ENCODE measurements around the gene SMARCA5.

The SMARCA5 gene

GRCh38 chr4:143585548-143585947, 72.0 kb downstream of the SMARCA5 start:
- H3K36me3 Mint-ChIP-seq (ENCODE audit: low read depth): peaks cover 10% of the 10 kb centered on the region
- H3K27ac Mint-ChIP-seq: no peak overlapping the region
- no peak for TF ChIP-seq CTCF (IDR thresholded peaks at IDR 0.05; ENCODE audit: unreplicated experiment in 3 of 3)
- no peaks in the 10 kb centered on the region for H3K4me1 Mint-ChIP-seq
- no peak overlapping the region for H3K4me3 Mint-ChIP-seq
- H3K27me3 Mint-ChIP-seq (ENCODE audit: low read depth): no peaks in the 10 kb centered on the region
- peaks cover 27% of the 10 kb centered on the region for H3K9me3 Mint-ChIP-seq

GRCh38 chr4:143586080-143586479, 72.6 kb downstream of the SMARCA5 start:
- Mint-ChIP-seq H3K36me3 (ENCODE audit: low read depth) (peaks cover 10% of the 10 kb centered on the region), H3K9me3 (peaks cover 27% of the 10 kb centered on the region), H3K4me3 (no peak overlapping the region), H3K27me3 (ENCODE audit: low read depth) (no peaks in the 10 kb centered on the region), H3K4me1 (no peaks in the 10 kb centered on the region), H3K27ac (no peak overlapping the region)
- no peak for TF ChIP-seq CTCF (IDR thresholded peaks at IDR 0.05; ENCODE audit: unreplicated experiment in 3 of 3)

GRCh38 chr4:143587703-143588102, 74.2 kb downstream of the SMARCA5 start:
- Mint-ChIP-seq H3K27me3 (ENCODE audit: low read depth) (peaks cover under 1% of the 10 kb centered on the region), H3K36me3 (ENCODE audit: low read depth) (peaks cover 10% of the 10 kb centered on the region), H3K9me3 (peaks cover 31% of the 10 kb centered on the region), H3K4me1 (no peaks in the 10 kb centered on the region), H3K27ac (no peak overlapping the region), H3K4me3 (no peak overlapping the region)
- no peak for TF ChIP-seq CTCF (IDR thresholded peaks at IDR 0.05; ENCODE audit: unreplicated experiment in 3 of 3)

- Mint-ChIP-seq H3K36me3 (ENCODE audit: low read depth) (peaks cover 3% of the 10 kb centered on the region), H3K27me3 (ENCODE audit: low read depth) (peaks cover 7% of the 10 kb centered on the region), H3K4me1 (no peaks in the 10 kb centered on the region), H3K4me3 (no peak overlapping the region), H3K9me3 (peaks cover 11% of the 10 kb centered on the region), H3K27ac (no peak overlapping the region)
- TF ChIP-seq CTCF (IDR thresholded peaks at IDR 0.05; ENCODE audit: unreplicated experiment in 3 of 3): no peak
Measured at GRCh38 chr4:143597276-143597675, 83.8 kb downstream of the SMARCA5 start.

GRCh38 chr4:143598816-143599215, 85.3 kb downstream of the SMARCA5 start:
- peaks cover 4% of the 10 kb centered on the region for H3K9me3 Mint-ChIP-seq
- no peak for TF ChIP-seq CTCF (IDR thresholded peaks at IDR 0.05; ENCODE audit: unreplicated experiment in 3 of 3)
- H3K27ac Mint-ChIP-seq: no peak overlapping the region
- no peak overlapping the region for H3K4me3 Mint-ChIP-seq
- H3K36me3 Mint-ChIP-seq (ENCODE audit: low read depth): peaks cover 3% of the 10 kb centered on the region
- peaks cover 3% of the 10 kb centered on the region for H3K27me3 Mint-ChIP-seq (ENCODE audit: low read depth)
- no peaks in the 10 kb centered on the region for H3K4me1 Mint-ChIP-seq

GRCh38 chr4:143599827-143600226, 86.3 kb downstream of the SMARCA5 start:
- peaks cover 2% of the 10 kb centered on the region for H3K9me3 Mint-ChIP-seq
- H3K27ac Mint-ChIP-seq: no peak overlapping the region
- no peak for TF ChIP-seq CTCF (IDR thresholded peaks at IDR 0.05; ENCODE audit: unreplicated experiment in 3 of 3)
- H3K36me3 Mint-ChIP-seq (ENCODE audit: low read depth): no peaks in the 10 kb centered on the region
- no peaks in the 10 kb centered on the region for H3K4me1 Mint-ChIP-seq
- H3K4me3 Mint-ChIP-seq: no peak overlapping the region
- H3K27me3 Mint-ChIP-seq (ENCODE audit: low read depth): peaks cover 3% of the 10 kb centered on the region
